HCT116 (cell line): ENCODE data around the gene EIPR1.

Source experiments
- CEBPB ChIP-seq: IDR thresholded peaks from 2 replicates; pipeline ENCODE4 v1.6.1; 2012; ENCODE audit warnings: low read depth
- CTCF ChIP-seq, 3 experiments: fragments of 200-600 bp in 1 of 3; sonication (generic) in 1 of 3; IDR thresholded peaks in 2 of 3; conservative IDR thresholded peaks in 1 of 3; 2 replicates each; pipeline ENCODE4 v1.5.1; 2012 to 2017; ENCODE audit warnings: low read depth in 2 of 3, low read length in 2 of 3, antibody characterized with exemption in 1 of 3, borderline replicate concordance in 1 of 3, control low read depth in 1 of 3, mild to moderate bottlenecking in 1 of 3, mixed read lengths in 1 of 3, mixed run types in 1 of 3, moderate library complexity in 1 of 3; ENCODE audit not compliant: insufficient read depth in 1 of 3
- EZH2 ChIP-seq: fragments of 200-600 bp; sonication (generic); IDR thresholded peaks from 2 replicates; pipeline ENCODE4 v1.6.1; 2017; ENCODE audit warnings: antibody characterized with exemption, mixed run types
- POLR2A ChIP-seq: IDR thresholded peaks from 2 replicates; pipeline ENCODE4 v1.7.0; 2011; ENCODE audit warnings: borderline replicate concordance; ENCODE audit not compliant: insufficient read depth, insufficient read length; ENCODE audit errors: extremely low read depth
- RAD21 ChIP-seq: IDR thresholded peaks from 2 replicates; pipeline ENCODE4 v1.6.1; 2012; ENCODE audit warnings: low read depth, mild to moderate bottlenecking

GRCh38 chr2:3292416-3292815 lies 85.2 kb downstream of the EIPR1 start:
- TF ChIP-seq CTCF (IDR thresholded peaks at IDR 0.05 in 2 of 3, conservative IDR thresholded peaks at IDR 0.05 in 1 of 3; ENCODE audit: borderline replicate concordance in 1 of 3, insufficient read depth in 1 of 3, low read depth in 2 of 3, low read length in 2 of 3) (no peak), RAD21 (no peak), CEBPB (no peak), POLR2A (no peak), EZH2 (no peak)
